Subcutaneous abdominal adipose tissue (tissue), 5 donors: ENCODE measurements around the gene LYL1.

Experiments used
- H3K27ac ChIP-seq: one replicate; pipeline ENCODE4 v1.7.0; 2013; ENCODE audit warnings: low read depth, mild to moderate bottlenecking, inconsistent platforms, low read length, moderate library complexity
- H3K27me3 ChIP-seq, 5 donors: one replicate each; pipeline ENCODE4 v1.7.0; 2013; ENCODE audit warnings: low read length in 5 of 5, inconsistent platforms in 1 of 5; ENCODE audit not compliant: control insufficient read depth in 5 of 5, insufficient read depth in 4 of 5
- H3K36me3 ChIP-seq, 5 donors: one replicate each; pipeline ENCODE4 v1.7.0; 2013; ENCODE audit warnings: low read length in 5 of 5; ENCODE audit not compliant: control insufficient read depth in 5 of 5, insufficient read depth in 5 of 5
- H3K4me1 ChIP-seq, 5 donors: one replicate each; pipeline ENCODE4 v1.7.0; 2013; ENCODE audit warnings: low read length in 5 of 5, mild to moderate bottlenecking in 3 of 5, moderate library complexity in 1 of 5; ENCODE audit not compliant: control insufficient read depth in 5 of 5, insufficient read depth in 5 of 5
- H3K4me3 ChIP-seq, 5 donors: one replicate each; pipeline ENCODE4 v1.7.0; 2013; ENCODE audit warnings: low read length in 5 of 5, low read depth in 1 of 5
- H3K9ac ChIP-seq, 5 donors: one replicate each; pipeline ENCODE4 v1.7.0; 2013; ENCODE audit warnings: low read length in 5 of 5, mild to moderate bottlenecking in 4 of 5, moderate library complexity in 3 of 5
- H3K9me3 ChIP-seq, 5 donors: one replicate each; pipeline ENCODE4 v1.7.0; 2013; ENCODE audit warnings: low read length in 5 of 5; ENCODE audit not compliant: control insufficient read depth in 5 of 5
- donor health status: healthy.
- donor health status: healthy.
- donor health status: healthy.
- donor health status: healthy.
- donor health status: healthy.

The LYL1 gene

DNA sequence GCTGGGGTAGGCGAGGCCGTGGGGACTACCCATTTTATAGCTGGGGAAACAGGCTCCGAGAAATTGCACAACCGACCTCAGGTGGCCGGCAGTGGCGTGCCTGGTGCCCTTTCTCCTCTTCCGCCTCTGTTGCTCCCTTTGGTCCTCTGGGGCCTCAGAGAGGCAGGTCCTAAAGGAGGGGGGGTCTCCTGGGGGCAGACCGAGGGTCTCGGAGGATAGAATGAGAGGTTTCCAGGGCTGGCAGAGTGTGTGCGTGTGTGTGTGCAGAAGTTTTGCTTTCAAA is 36.2 kb upstream of the LYL1 start:
- Histone ChIP-seq H3K9ac (no peak overlapping the region), H3K4me1 (peaks cover 0 to 3% (median 0%) of the 10 kb centered on the region in 5 donors), H3K27me3 (no peaks in the 10 kb centered on the region), H3K36me3 (peaks cover 0 to 56% (median 42%) of the 10 kb centered on the region in 5 donors), H3K9me3 (no peaks in the 10 kb centered on the region), H3K4me3 (no peak overlapping the region), H3K27ac (no peak overlapping the region)

DNA sequence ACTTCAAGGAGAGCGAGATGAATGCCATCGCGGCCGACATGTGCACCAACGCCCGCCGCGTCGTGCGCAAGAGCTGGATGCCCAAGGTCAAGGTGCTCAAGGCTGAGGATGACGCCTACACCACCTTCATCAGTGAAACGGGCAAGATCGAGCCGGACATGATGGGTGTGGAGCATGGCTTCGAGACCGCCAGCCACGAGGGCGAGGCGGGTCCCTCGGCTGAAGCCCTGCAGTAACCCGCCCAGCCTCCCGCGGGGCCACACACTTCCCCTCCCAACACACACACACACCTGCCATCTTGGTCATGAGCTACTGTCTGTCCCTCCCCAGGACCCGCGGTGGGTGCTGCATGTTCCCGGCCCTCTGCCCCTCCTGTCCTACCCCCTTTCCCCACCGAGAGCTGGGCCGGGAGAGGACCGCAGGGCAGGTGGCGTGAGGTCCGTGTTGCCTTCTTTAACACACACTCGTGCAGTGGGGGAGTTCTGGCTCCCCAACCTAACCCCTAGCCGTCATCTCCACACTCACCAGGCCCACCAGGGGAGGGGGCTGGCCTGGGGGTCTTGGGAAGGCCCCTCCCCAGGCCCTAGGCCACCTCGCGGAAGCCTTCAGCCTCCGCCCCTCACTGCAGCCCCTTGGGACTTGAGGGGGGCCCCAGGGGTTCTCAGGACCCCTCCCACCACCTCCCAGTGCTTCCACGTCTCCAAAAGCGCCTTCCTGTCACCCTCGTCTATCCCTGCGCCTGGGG is 35.7 kb upstream of the LYL1 start:
- no peaks in the 10 kb centered on the region for H3K27me3 ChIP-seq
- peaks cover 0 to 3% (median 0%) of the 10 kb centered on the region in 5 donors for H3K4me1 ChIP-seq
- no peaks in the 10 kb centered on the region for H3K9me3 ChIP-seq
- H3K27ac ChIP-seq = no peak overlapping the region
- no peak overlapping the region for H3K4me3 ChIP-seq
- no peak overlapping the region for H3K9ac ChIP-seq
- peaks cover 0 to 53% (median 41%) of the 10 kb centered on the region in 5 donors for H3K36me3 ChIP-seq

DNA sequence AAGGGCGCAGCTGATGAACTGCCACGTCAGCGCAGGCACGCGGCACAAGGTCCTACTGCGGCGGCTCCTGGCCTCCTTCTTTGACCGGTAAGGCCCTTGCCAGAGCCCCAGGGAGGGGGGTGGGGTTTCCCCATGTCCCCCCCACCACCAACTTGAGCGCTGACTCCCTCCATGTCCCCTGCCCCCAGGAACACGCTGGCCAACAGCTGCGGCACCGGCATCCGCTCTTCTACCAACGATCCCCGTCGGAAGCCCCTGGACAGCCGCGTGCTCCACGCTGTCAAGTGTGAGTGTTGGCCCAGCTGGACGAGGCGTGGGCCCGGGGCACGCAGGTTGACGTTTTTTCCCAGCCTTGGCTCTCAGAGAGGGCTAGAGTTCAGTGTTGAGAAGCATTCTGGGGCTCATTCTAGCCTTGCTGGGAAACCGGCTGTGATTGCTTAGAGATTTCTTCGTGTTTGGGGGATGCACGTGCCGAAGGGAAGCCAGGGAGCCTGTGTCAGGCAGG is 34.7 kb upstream of the LYL1 start:
- Histone ChIP-seq H3K4me1 (peaks cover 0 to 2% (median 0%) of the 10 kb centered on the region in 5 donors), H3K27me3 (no peaks in the 10 kb centered on the region), H3K9me3 (no peaks in the 10 kb centered on the region), H3K27ac (no peak overlapping the region), H3K9ac (no peak overlapping the region), H3K4me3 (no peak overlapping the region), H3K36me3 (peaks cover 0 to 49% (median 41%) of the 10 kb centered on the region in 5 donors)

DNA sequence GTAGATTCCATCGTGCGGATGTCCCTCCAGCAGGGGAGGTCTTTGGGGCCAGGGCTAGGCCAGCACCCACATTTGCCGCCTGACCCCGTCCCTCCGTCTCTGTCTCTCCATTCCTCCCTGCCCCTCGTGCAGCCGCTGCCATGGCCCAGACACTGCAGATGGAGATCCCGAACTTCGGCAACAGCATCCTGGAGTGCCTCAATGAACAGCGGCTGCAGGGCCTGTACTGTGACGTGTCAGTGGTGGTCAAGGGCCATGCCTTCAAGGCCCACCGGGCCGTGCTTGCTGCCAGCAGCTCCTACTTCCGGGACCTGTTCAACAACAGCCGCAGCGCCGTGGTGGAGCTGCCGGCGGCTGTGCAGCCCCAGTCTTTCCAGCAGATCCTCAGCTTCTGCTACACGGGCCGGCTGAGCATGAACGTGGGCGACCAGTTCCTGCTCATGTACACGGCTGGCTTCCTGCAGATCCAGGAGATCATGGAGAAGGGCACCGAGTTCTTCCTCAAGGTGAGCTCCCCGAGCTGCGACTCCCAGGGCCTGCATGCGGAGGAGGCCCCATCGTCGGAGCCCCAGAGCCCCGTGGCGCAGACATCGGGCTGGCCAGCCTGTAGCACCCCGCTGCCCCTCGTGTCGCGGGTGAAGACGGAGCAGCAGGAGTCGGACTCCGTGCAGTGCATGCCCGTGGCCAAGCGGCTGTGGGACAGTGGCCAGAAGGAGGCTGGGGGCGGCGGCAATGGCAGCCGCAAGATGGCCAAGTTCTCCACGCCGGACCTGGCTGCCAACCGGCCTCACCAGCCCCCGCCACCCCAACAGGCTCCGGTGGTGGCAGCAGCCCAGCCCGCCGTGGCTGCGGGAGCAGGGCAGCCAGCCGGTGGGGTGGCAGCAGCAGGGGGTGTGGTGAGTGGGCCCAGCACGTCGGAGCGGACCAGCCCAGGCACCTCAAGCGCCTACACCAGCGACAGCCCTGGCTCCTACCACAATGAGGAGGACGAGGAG is 32.7 kb upstream of the LYL1 start:
- H3K27me3 ChIP-seq = no peaks in the 10 kb centered on the region
- H3K9ac ChIP-seq = no peak overlapping the region
- peaks cover 0 to 2% (median 0%) of the 10 kb centered on the region in 5 donors for H3K4me1 ChIP-seq
- no peaks in the 10 kb centered on the region for H3K9me3 ChIP-seq
- no peak overlapping the region for H3K27ac ChIP-seq
- no peak overlapping the region for H3K4me3 ChIP-seq
- H3K36me3 ChIP-seq = peaks cover 0 to 49% (median 41%) of the 10 kb centered on the region in 5 donors

DNA sequence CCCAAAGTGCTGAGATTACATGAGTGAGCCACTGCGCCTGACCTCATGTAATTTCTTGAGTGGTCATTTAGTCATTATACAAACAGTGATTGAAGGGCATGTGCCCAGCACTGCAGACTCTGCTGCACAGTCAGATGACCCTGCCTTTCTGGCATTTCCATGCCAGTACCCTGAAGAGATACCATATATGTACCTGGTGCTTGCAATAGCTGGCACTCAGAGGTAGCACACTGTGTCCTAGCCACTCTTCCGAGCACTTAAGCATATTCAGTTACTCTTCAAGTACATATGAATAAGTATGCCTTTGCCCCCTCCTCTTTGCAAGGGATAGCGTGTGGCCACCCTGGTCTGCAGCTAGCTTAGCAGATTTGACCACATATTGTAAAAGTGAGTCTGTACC is 32.0 kb upstream of the LYL1 start:
- no peaks in the 10 kb centered on the region for H3K9me3 ChIP-seq
- H3K9ac ChIP-seq = no peak overlapping the region
- no peak overlapping the region for H3K4me3 ChIP-seq
- no peaks in the 10 kb centered on the region for H3K27me3 ChIP-seq
- H3K4me1 ChIP-seq = peaks cover 0 to 2% (median 0%) of the 10 kb centered on the region in 5 donors
- no peak overlapping the region for H3K27ac ChIP-seq
- H3K36me3 ChIP-seq = peaks cover 0 to 49% (median 41%) of the 10 kb centered on the region in 5 donors

DNA sequence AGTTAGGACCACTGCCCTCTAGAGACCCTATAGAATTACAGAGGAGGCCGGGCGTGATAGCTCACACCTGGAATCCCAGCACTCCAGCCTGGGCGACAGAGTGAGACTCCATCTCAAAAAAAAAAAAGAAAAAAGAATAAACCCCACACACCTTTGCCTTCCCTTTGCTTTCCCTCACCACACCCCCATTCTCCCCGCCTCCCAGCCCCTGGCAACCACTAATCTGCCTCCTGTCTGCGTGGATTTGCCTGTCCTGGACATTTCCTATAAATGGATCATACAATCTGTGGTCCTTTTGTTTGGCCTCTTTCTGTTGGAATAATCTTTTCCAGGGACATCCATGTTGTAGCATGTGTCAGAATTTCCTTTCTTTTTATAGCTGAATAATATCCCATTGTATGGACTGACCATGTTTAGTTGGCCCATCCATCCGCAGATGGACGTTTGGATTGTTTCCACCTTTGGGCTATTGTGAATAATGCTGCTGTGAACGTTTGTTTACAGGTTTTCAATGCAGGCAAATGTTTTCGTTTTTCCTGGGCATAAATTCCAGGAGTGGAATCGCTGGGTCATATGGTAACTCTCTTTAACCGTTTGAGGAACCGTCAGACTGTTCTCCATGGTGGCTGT is 30.7 kb upstream of the LYL1 start:
- H3K27me3 ChIP-seq = no peaks in the 10 kb centered on the region
- H3K9ac ChIP-seq = no peak overlapping the region
- no peaks in the 10 kb centered on the region for H3K9me3 ChIP-seq
- H3K4me1 ChIP-seq = peaks cover 0 to 5% (median 0%) of the 10 kb centered on the region in 5 donors
- no peak overlapping the region for H3K4me3 ChIP-seq
- no peak overlapping the region for H3K27ac ChIP-seq
- H3K36me3 ChIP-seq = peaks cover 0 to 42% (median 36%) of the 10 kb centered on the region in 5 donors

DNA sequence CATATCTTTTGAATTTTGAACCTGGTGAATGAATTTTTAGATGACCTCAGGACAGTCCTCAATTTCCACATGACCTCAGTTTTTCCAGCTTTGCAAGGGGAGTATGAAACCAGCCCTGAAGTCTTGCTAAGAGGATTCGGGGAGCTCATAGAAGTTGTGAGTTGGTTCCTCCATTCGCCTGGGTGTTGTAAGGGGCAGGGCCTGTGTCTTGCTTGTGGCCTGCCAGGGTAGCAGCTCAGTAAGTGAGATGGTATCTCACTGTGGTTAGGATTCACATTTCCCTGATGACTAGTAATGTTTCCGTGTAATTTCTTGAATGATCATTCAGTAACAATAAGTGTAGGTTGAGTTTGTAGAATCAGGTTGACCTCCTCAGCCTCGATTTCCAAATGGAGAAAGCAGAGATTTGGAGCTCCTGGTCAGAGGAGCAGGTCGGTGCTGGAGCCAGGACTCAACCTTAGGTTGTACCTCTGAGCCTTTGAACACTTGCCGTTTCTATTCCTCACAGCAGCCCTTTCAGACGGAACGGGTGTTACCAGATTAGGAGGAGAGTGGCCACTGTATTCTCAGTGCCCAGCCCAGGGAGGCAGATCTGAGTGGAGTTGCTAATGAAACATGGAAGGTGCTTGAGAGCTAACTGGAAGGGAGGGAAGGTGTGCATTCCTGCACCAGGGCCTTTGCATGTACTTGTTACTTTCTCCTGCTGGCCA is 30.0 kb upstream of the LYL1 start:
- H3K4me1 ChIP-seq = peaks cover 0 to 5% (median 0%) of the 10 kb centered on the region in 5 donors
- H3K27me3 ChIP-seq = no peaks in the 10 kb centered on the region
- H3K4me3 ChIP-seq = no peak overlapping the region
- H3K9me3 ChIP-seq = no peaks in the 10 kb centered on the region
- no peak overlapping the region for H3K27ac ChIP-seq
- peaks cover 0 to 35% (median 29%) of the 10 kb centered on the region in 5 donors for H3K36me3 ChIP-seq
- H3K9ac ChIP-seq = no peak overlapping the region

DNA sequence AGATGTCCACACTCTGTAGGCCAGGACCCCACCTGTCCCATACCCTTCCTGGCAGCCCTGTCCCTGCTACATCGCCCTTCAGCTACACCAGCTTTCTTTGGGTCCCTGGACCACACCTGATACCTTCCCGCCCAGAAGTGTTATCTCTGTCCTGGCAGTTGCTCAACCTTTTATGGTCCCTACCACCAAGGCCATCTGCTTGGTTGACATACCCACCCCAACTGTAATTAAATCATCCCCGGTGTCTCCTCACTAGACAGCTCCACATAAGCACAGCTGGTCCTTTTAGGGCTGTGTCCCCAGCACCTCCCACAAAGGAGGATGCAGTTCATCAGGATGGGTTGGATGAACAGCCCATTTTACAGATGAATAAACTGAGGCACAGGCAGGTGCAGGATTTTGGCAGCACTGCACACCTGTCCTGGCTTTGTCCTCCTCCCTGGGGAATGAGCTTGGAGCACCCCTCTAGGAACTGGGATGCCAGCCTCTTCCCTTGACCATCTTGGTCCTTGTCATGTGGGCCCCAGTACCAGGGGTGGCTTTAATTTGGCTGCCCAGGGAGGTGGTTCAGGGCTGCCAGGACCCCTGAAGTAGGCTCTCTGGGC is 28.3 kb upstream of the LYL1 start:
- H3K9me3 ChIP-seq = no peaks in the 10 kb centered on the region
- peaks cover 0 to 25% (median 17%) of the 10 kb centered on the region in 5 donors for H3K36me3 ChIP-seq
- no peak overlapping the region for H3K4me3 ChIP-seq
- H3K27ac ChIP-seq = no peak overlapping the region
- H3K9ac ChIP-seq = no peak overlapping the region
- H3K4me1 ChIP-seq = peaks cover 0 to 5% (median 0%) of the 10 kb centered on the region in 5 donors
- no peaks in the 10 kb centered on the region for H3K27me3 ChIP-seq

DNA sequence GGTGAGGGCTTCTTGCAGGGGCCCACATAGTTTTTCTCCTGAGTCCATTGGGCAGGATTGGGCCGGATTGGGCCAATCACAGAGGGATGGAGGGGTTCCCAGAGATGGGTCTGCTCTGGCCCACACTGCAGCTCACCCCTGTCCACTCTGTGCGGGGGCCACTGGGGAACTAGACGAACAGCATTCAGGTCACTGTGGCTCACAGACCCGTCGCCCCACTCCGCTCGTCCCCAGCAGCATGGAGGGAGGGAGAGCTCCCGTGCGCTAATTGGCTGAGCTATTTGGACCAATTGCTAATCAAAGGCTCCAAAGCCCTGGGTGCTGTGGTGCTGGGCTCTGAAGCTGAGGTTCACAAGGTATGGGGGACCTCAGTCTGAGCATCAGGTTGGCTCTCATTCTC is 26.7 kb upstream of the LYL1 start:
- Histone ChIP-seq H3K36me3 (peaks cover 0 to 12% (median 6%) of the 10 kb centered on the region in 5 donors), H3K4me3 (no peak overlapping the region), H3K9ac (peak overlapping the region in 1 of 5 donors; percentile 48), H3K27ac (no peak overlapping the region), H3K4me1 (peaks cover 0 to 5% (median 0%) of the 10 kb centered on the region in 5 donors), H3K27me3 (no peaks in the 10 kb centered on the region), H3K9me3 (no peaks in the 10 kb centered on the region)
